HG03103 (cell line): ENCODE data around the gene CUEDC2.
"Not testable (repeated sequence)": the region's sequence is repeated elsewhere in the genome, so short reads cannot be mapped to it uniquely, and the experiment has no call there.

Experiments used
- ATAC-seq: cut with Tn5 transposase; IDR thresholded peaks from one replicate; pipeline ENCODE4 v1.9.1; 2021; ENCODE audit warnings: low read depth; ENCODE audit not compliant: unreplicated experiment

CUEDC2 gene

GRCh38 chr10:102455893-102456471, 23.6 kb upstream of the CUEDC2 start:
- no peak for ATAC-seq

- ATAC-seq: not testable (repeated sequence)
Observed at GRCh38 chr10:102454662-102455487, 22.5 kb upstream of the CUEDC2 start.

- no peak for ATAC-seq
Observed at GRCh38 chr10:102453502-102453901, 21.1 kb upstream of the CUEDC2 start.

- no peak for ATAC-seq
Observed at GRCh38 chr10:102452672-102453340, 20.4 kb upstream of the CUEDC2 start.

GRCh38 chr10:102451105-102451969, 19.0 kb upstream of the CUEDC2 start, which contains the start of gene C10orf95:
Gene C10orf95, minus strand, starts transcription at chr10:102451543. Its CDS starts 450 bp downstream, at chr10:102451093.
- no peak for ATAC-seq

- ATAC-seq: peak; percentile 63
Observed at GRCh38 chr10:102450374-102451104, 18.2 kb upstream of the CUEDC2 start.

- ATAC-seq: no peak
Observed at GRCh38 chr10:102450124-102450373, 17.7 kb upstream of the CUEDC2 start.

GRCh38 chr10:102449321-102450123, 17.1 kb upstream of the CUEDC2 start:
- peak; percentile 55 for ATAC-seq

- no peak for ATAC-seq
Observed at GRCh38 chr10:102444851-102445250, 12.5 kb upstream of the CUEDC2 start.

- ATAC-seq: no peak
Observed at GRCh38 chr10:102438374-102438773, 6.0 kb upstream of the CUEDC2 start.

GRCh38 chr10:102437515-102437914, 5.1 kb upstream of the CUEDC2 start:
- no peak for ATAC-seq

GRCh38 chr10:102436312-102436711, 3.9 kb upstream of the CUEDC2 start:
- no peak for ATAC-seq

GRCh38 chr10:102435529-102436233, 3.3 kb upstream of the CUEDC2 start:
- ATAC-seq: no peak

- no peak for ATAC-seq
Observed at GRCh38 chr10:102435133-102435497, 2.7 kb upstream of the CUEDC2 start.

- ATAC-seq: no peak
Observed at GRCh38 chr10:102434394-102435132, 2.2 kb upstream of the CUEDC2 start.

- ATAC-seq: no peak
Observed at GRCh38 chr10:102433619-102434046, 1.3 kb upstream of the CUEDC2 start.

- ATAC-seq: no peak
Observed at GRCh38 chr10:102431452-102432124, 786 bp downstream of the CUEDC2 start.

- no peak for ATAC-seq
Observed at GRCh38 chr10:102429468-102429867, 2.9 kb downstream of the CUEDC2 start.
